Stimulated activated CD8-positive, alpha-beta memory T cell treated with anti-CD3 and anti-CD28 coated beads, Interleukin-12 subunit alpha, Interleukin-12 subunit beta, amount 100 ng/mL, for 24 hours (primary cell): ENCODE results near the gene CTDSP2.
"Not testable (repeated sequence)": the region's sequence is repeated elsewhere in the genome, so short reads cannot be mapped to it uniquely, and the experiment has no call there.

ENCODE experiments used
- DNase-seq: peaks from one replicate; pipeline ENCODE4 v3.0.0-alpha.2; 2020; ENCODE audit errors: extremely low read depth

Gene CTDSP2

DNA sequence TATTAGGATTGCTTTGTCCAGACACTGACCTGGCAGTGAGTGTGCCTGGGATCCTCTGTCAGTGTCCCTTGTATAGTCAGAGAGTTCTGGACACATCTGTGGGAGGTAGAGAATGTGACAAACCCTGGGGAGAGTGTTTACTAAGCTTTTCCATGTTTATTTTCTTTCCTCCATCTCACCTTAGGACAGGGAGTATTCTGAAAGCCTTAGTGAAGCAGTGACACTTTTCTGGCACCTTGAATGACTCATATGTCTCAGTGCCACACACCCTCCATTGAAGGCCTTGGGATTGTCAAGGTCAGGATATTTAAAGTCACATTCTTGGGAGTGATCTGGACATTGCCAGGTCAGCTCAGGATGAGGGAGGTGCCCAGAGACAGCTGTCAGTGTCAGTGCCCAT, 34.9 kb upstream of the CTDSP2 start:
- DNase-seq: no peak

GRCh38 chr12:57881035-57881434, 34.5 kb upstream of the CTDSP2 start:
- DNase-seq: not testable (repeated sequence)

- no peak for DNase-seq
Measured at GRCh38 chr12:57877876-57878275, 31.3 kb upstream of the CTDSP2 start.

DNA sequence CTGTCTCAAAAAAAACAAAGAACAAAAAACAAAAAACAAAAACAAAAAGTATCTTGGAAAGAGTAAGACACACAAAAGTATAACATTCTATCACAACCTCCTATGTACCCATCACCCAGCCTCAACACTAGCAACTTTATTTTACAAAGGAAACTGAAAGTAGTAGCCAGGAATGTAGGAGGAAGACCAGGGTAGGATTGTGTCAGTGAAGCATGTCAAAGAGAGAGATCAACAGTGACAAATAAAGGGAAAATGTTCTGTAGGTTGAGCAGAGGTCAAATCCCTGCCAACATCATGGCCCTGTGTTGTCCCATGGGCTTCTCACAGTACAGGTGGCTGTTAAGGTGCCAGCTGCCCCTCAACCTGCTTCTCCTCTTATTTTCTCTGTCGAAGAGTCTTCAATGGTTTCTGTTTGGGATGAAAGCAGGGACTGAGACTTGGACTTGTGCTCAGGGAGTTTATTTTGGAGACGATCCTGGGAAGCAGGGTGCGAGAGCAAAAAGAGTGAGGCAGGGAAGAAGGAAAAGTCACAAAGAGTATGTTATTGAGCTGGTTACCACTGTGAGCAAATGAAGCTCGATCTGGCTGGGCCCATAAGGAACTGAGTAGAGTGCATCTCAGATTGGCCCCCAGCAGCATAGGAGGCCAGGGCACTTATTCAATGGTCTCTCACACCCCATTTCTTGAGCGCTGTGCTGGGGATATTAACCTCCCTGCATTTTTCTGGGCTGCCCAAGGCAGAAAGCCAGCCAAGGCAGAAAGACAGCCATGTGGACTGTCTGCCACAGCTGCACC, 29.4 kb upstream of the CTDSP2 start:
- DNase-seq: no peak

DNA sequence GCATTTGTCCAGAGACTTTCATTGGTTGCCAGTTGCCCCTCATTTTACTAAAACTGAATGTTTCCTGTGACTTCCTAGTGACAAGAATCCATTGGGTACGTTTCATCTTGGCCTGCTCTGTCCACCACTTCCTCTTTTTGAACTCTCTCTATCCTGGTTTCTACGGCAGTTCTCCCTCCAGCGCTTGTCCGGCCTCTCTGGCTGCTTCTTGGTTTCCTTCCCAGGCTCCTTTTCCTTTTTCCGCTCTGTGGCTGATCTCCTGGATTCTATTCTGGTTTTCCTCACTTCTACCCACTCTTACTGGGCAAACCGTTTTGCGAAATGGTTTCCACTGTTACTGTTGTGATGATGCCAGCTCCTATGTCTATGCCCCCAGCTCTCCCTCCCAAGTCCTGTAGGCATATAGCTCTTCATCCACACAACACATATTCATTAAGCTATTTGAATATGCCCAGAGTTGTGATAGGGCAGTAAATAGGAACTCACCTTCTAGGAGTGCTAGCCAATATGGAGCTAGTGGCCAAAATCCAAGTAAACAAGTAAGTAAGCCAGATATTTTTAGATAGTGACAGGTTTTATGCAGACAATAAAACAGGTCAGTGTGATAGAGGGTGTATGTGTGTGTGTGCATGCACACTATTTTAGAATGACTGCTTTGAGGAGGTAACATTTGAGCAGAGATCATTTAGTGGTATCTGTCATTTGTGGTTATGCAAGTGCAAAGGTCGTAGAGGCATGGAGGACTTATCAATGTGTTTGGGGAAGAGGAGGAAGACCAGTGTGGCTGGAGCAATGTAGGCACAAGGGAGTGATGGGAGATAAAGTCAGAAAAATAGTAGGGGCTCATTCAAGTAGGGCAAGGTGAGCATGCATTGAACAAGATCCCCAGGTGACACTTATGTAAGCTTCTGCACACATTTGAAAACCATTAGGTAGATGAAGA, 27.9 kb upstream of the CTDSP2 start:
- no peak for DNase-seq

GRCh38 chr12:57872362-57872761, 25.8 kb upstream of the CTDSP2 start:
- DNase-seq: no peak

GRCh38 chr12:57869927-57870318, 23.4 kb upstream of the CTDSP2 start:
- no peak for DNase-seq

DNA sequence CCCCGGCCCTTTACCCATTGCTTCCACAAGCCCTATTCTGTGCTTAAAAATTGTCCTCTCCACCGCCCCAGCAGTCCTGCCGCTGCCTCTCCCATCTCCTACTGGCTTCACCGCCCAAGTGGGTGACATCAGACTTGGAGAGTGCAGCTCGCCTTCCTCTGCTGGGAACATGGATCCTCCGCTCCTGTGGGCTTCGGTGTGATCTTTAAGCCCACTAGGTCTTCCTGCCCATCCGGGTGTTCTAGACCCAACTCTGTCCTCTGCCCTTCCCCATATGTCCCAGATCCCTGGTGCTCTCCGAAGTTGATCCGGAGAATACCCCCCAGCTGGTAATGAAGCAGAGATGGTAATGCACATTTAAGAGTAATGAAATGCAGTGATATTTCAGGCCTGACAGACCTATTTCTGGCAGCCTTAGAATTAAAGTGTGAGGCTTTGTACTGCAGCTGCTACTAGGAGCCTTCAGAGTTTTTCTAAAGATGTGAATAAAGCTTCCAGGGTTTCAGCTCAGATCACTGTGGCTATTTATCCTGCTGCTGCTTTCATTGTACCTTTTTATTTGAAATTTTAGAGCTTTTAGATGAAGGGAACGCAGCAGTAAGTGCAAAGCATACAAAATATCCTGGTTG, 22.9 kb upstream of the CTDSP2 start:
- DNase-seq: no peak

GRCh38 chr12:57868851-57869268, 22.3 kb upstream of the CTDSP2 start:
- no peak for DNase-seq

- no peak for DNase-seq
Measured at GRCh38 chr12:57868221-57868620, 21.7 kb upstream of the CTDSP2 start.

GRCh38 chr12:57866308-57867019, 19.9 kb upstream of the CTDSP2 start:
- DNase-seq: no peak

GRCh38 chr12:57865084-57865751, 18.7 kb upstream of the CTDSP2 start:
- DNase-seq: no peak

- no peak for DNase-seq
Measured at GRCh38 chr12:57864442-57865083, 18.0 kb upstream of the CTDSP2 start.

- no peak for DNase-seq
Measured at GRCh38 chr12:57863676-57864075, 17.1 kb upstream of the CTDSP2 start.

DNA sequence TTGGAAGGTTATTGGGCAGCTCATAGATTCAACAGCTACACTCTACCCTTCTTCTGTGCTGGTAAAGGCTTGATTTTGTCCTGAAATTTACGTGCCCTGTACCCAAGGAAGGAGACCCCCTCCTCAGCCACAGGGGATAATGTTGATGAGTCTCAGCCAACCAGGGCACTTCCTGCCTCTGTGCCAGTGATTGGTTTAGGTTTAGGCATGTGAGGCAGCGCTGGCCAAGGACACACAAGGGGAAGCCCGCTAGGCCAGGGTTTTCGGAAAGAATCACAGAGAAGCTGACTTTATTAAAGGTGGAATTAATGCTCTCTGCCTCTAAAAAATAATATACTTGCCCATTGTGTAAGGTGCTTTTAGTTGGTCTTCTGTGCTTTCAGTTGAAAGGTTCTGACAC, 15.4 kb upstream of the CTDSP2 start:
- DNase-seq: no peak

GRCh38 chr12:57860883-57861282, 14.4 kb upstream of the CTDSP2 start:
- not testable (repeated sequence) for DNase-seq

DNA sequence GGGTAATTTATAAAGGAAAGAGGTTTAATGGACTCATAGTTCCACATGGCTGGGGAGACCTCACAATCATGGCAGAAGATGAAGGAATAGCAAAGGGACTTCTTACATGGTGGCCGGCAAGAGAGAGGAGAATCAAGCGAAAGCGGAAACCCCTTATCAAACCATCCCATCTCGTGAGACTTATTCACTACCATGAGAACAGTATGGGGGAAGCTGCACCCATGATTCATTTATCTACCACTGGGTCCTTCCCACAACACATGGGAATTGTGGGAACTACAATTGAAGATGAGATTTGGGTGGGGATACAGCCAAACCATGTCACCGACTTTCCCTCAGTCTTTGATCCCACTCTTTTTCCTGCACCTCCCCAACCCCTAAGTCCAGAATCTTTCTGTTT, 12.6 kb upstream of the CTDSP2 start:
- DNase-seq: no peak

DNA sequence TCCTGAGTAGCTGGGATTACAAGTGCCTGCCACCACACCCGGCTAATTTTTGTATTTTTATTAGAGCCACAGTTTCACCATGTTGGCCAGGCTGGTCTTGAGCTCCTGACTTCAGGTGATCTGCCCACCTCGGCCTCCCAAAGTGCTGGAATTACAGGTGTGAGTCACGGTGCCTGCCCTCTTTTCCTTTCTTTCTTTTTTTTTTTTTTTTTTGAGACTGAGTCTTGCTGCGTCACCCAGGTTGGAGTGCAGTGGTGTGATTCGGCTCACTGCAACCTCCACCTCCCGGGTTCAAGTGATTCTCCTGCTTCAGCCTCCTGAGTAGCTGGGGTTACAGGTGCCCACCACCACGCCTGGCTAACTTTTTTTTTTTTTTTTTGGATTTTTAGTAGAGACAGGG, 11.6 kb upstream of the CTDSP2 start:
- DNase-seq: not testable (repeated sequence)

DNA sequence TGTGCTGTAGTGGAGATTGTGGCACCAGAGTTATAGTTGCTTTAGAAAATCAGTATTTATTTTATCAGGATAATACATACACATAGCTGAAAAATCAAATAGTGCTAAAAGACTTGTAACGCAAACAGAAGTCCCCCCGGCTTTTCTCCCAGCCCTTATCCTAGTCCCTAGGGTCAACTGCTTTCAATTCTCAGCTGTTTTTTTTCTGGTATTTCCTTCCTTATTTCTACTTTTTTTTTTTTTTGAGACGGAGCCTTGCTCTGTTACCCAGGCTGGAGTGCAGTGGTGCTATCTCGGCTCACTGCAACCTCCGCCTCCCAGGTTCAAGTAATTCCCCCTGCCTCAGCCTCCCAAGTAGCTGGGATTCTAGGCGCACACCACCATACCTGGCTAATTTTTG, 8.4 kb upstream of the CTDSP2 start:
- no peak for DNase-seq

DNA sequence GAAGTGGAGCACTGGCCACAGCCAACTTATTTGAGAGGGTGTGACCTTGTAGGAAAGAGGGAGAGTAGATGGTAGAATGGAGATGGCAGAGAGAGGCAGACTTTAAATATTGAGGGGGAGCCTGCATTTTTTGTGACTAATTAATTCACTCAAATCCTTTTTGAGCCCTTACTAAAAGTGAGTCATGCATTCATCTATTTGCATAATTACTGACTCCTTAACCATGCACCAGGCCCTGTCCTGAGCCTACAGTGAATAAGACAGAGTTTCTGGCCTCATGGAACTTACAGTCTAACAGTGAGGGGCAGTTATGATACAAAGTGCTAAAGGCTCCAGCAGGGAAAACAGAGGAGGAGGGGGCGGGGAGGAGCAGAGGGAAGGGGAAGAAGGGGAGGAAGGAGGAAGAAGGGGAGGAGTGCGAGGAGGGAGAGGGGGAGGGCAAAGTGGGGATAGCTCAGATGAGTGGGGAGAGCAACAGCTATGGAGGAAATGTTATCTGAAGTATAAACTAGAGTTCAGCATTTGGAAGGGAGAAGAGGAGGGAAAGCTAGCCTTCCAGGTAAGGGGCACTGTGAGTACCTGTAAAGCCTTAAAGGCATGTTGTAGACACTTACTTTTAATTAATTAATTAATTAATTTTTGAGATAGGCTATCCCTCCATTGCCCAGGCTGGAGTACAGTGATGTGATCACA, 7.5 kb upstream of the CTDSP2 start:
- DNase-seq: no peak
